Nephron progenitor cell (in vitro differentiated cells): ENCODE results near the gene HOXA11.

Experiments
- DNase-seq: peaks from one replicate; pipeline ENCODE4 v3.0.0; 2021
- H3K27ac Mint-ChIP-seq: 2 replicates; pipeline ENCODE4 v1.8.0; 2021; ENCODE audit warnings: mild to moderate bottlenecking, moderate library complexity, mixed read lengths
- H3K27me3 Mint-ChIP-seq: 2 replicates; pipeline ENCODE4 v1.8.0; 2021; ENCODE audit warnings: mild to moderate bottlenecking, low read depth, mixed read lengths; ENCODE audit not compliant: poor library complexity
- H3K36me3 Mint-ChIP-seq: 2 replicates; pipeline ENCODE4 v1.8.0; 2021; ENCODE audit warnings: low read depth, mixed read lengths
- H3K4me1 Mint-ChIP-seq: 2 replicates; pipeline ENCODE4 v1.8.0; 2021; ENCODE audit warnings: mixed read lengths
- H3K4me3 Mint-ChIP-seq: 2 replicates; pipeline ENCODE4 v1.8.0; 2021; ENCODE audit warnings: mild to moderate bottlenecking, moderate library complexity, mixed read lengths
- H3K9me3 Mint-ChIP-seq: 2 replicates; pipeline ENCODE4 v1.8.0; 2021; ENCODE audit warnings: mild to moderate bottlenecking, moderate library complexity, mixed read lengths
- CTCF ChIP-seq: fragments of 200-600 bp; sonication (generic); IDR thresholded peaks from 2 replicates; pipeline ENCODE4 v1.5.0; 2021; ENCODE audit warnings: antibody characterized with exemption

The HOXA11 gene

GRCh38 chr7:27141923-27142579, 43.0 kb downstream of the HOXA11 start:
- no peak for TF ChIP-seq CTCF
- H3K27me3 Mint-ChIP-seq, result peaks cover 21% of the 10 kb centered on the region
- peaks cover 91% of the 10 kb centered on the region for H3K36me3 Mint-ChIP-seq
- H3K27ac Mint-ChIP-seq, result peak overlapping the region; percentile 100
- no peaks in the 10 kb centered on the region for H3K9me3 Mint-ChIP-seq
- H3K4me3 Mint-ChIP-seq, result peak overlapping the region; percentile 97
- H3K4me1 Mint-ChIP-seq, result peaks cover 69% of the 10 kb centered on the region
- DNase-seq, result no peak

GRCh38 chr7:27141137-27141922, 43.7 kb downstream of the HOXA11 start:
- Mint-ChIP-seq H3K27ac (peak overlapping the region; percentile 100), H3K27me3 (peaks cover 18% of the 10 kb centered on the region), H3K36me3 (peaks cover 86% of the 10 kb centered on the region), H3K4me1 (peaks cover 69% of the 10 kb centered on the region), H3K9me3 (no peaks in the 10 kb centered on the region), H3K4me3 (peak overlapping the region; percentile 97)
- no peak for TF ChIP-seq CTCF
- DNase-seq, result no peak

- TF ChIP-seq CTCF, result no peak
- Mint-ChIP-seq H3K9me3 (no peaks in the 10 kb centered on the region), H3K27me3 (peaks cover 13% of the 10 kb centered on the region), H3K36me3 (peaks cover 76% of the 10 kb centered on the region), H3K4me1 (peaks cover 69% of the 10 kb centered on the region), H3K27ac (peak overlapping the region; percentile 100), H3K4me3 (peak overlapping the region; percentile 97)
- no peak for DNase-seq
Observed at GRCh38 chr7:27140126-27140857, 44.7 kb downstream of the HOXA11 start.

- DNase-seq, result peak; percentile 75
- Mint-ChIP-seq H3K36me3 (peaks cover 76% of the 10 kb centered on the region), H3K4me1 (peaks cover 71% of the 10 kb centered on the region), H3K4me3 (peak overlapping the region; percentile 97), H3K9me3 (no peaks in the 10 kb centered on the region), H3K27ac (peak overlapping the region; percentile 100), H3K27me3 (peaks cover 13% of the 10 kb centered on the region)
- TF ChIP-seq CTCF, result no peak
Observed at GRCh38 chr7:27139334-27140125, 45.5 kb downstream of the HOXA11 start.

GRCh38 chr7:27138985-27139333, 46.1 kb downstream of the HOXA11 start:
- Mint-ChIP-seq H3K4me3 (peak overlapping the region; percentile 97), H3K36me3 (peaks cover 76% of the 10 kb centered on the region), H3K27ac (peak overlapping the region; percentile 76), H3K27me3 (peaks cover 13% of the 10 kb centered on the region), H3K4me1 (peaks cover 71% of the 10 kb centered on the region), H3K9me3 (no peaks in the 10 kb centered on the region)
- TF ChIP-seq CTCF, result no peak
- no peak for DNase-seq
